Measurements from ENCODE around the gene GPD1. TPM values are rescaled to one million over a fixed set of nuclear protein-coding genes. Genes with fewer than 3 reads are reported as not detected.

The GPD1 gene
- total RNA-seq, 1 donor from 2014 or later, result not detected

- Mint-ChIP-seq H3K4me1 (ENCODE audit: low read depth) (peaks cover 10% of the 10 kb centered on the region), H3K9me3 (ENCODE audit: low read depth) (no peaks in the 10 kb centered on the region), H3K4me3 (ENCODE audit: unreplicated experiment) (no peak overlapping the region), H3K27ac (ENCODE audit: unreplicated experiment) (peak overlapping the region; percentile 32), H3K36me3 (ENCODE audit: low read depth) (no peaks in the 10 kb centered on the region), H3K27me3 (ENCODE audit: low read depth) (no peaks in the 10 kb centered on the region)
- TF ChIP-seq CTCF (IDR thresholded peaks at IDR 0.05), result peak; percentile 93
- no peak for DNase-seq (ENCODE audit: low spot score)
Observed at GRCh38 chr12:50074936-50075807, 28.6 kb upstream of the GPD1 start.

GRCh38 chr12:50075808-50076170 lies 28.0 kb upstream of the GPD1 start:
- H3K27ac Mint-ChIP-seq (ENCODE audit: unreplicated experiment), result no peak overlapping the region
- peaks cover 4% of the 10 kb centered on the region for H3K4me1 Mint-ChIP-seq (ENCODE audit: low read depth)
- no peak for TF ChIP-seq CTCF (IDR thresholded peaks at IDR 0.05)
- H3K9me3 Mint-ChIP-seq (ENCODE audit: low read depth), result no peaks in the 10 kb centered on the region
- DNase-seq (ENCODE audit: low spot score), result no peak
- H3K36me3 Mint-ChIP-seq (ENCODE audit: low read depth), result no peaks in the 10 kb centered on the region
- no peak overlapping the region for H3K4me3 Mint-ChIP-seq (ENCODE audit: unreplicated experiment)
- H3K27me3 Mint-ChIP-seq (ENCODE audit: low read depth), result no peaks in the 10 kb centered on the region

- DNase-seq (ENCODE audit: low spot score), result no peak
- TF ChIP-seq CTCF (IDR thresholded peaks at IDR 0.05), result no peak
- Mint-ChIP-seq H3K4me3 (ENCODE audit: unreplicated experiment) (no peak overlapping the region), H3K27ac (ENCODE audit: unreplicated experiment) (no peak overlapping the region), H3K9me3 (ENCODE audit: low read depth) (no peaks in the 10 kb centered on the region), H3K4me1 (ENCODE audit: low read depth) (peaks cover 2% of the 10 kb centered on the region), H3K36me3 (ENCODE audit: low read depth) (no peaks in the 10 kb centered on the region), H3K27me3 (ENCODE audit: low read depth) (no peaks in the 10 kb centered on the region)
Observed at GRCh38 chr12:50077099-50077498, 26.7 kb upstream of the GPD1 start.

GRCh38 chr12:50078281-50078680 lies 25.5 kb upstream of the GPD1 start:
- no peak overlapping the region for H3K27ac Mint-ChIP-seq (ENCODE audit: unreplicated experiment)
- H3K4me3 Mint-ChIP-seq (ENCODE audit: unreplicated experiment), result no peak overlapping the region
- no peaks in the 10 kb centered on the region for H3K27me3 Mint-ChIP-seq (ENCODE audit: low read depth)
- H3K36me3 Mint-ChIP-seq (ENCODE audit: low read depth), result no peaks in the 10 kb centered on the region
- no peak for TF ChIP-seq CTCF (IDR thresholded peaks at IDR 0.05)
- peaks cover 2% of the 10 kb centered on the region for H3K4me1 Mint-ChIP-seq (ENCODE audit: low read depth)
- DNase-seq (ENCODE audit: low spot score), result no peak
- H3K9me3 Mint-ChIP-seq (ENCODE audit: low read depth), result no peaks in the 10 kb centered on the region

GRCh38 chr12:50079771-50080170 lies 24.0 kb upstream of the GPD1 start:
- peaks cover 9% of the 10 kb centered on the region for H3K4me1 Mint-ChIP-seq (ENCODE audit: low read depth)
- H3K27ac Mint-ChIP-seq (ENCODE audit: unreplicated experiment), result no peak overlapping the region
- no peak for TF ChIP-seq CTCF (IDR thresholded peaks at IDR 0.05)
- no peaks in the 10 kb centered on the region for H3K27me3 Mint-ChIP-seq (ENCODE audit: low read depth)
- H3K4me3 Mint-ChIP-seq (ENCODE audit: unreplicated experiment), result no peak overlapping the region
- DNase-seq (ENCODE audit: low spot score), result peak; percentile 40
- no peaks in the 10 kb centered on the region for H3K36me3 Mint-ChIP-seq (ENCODE audit: low read depth)
- H3K9me3 Mint-ChIP-seq (ENCODE audit: low read depth), result no peaks in the 10 kb centered on the region

Measured in chondrocyte (in vitro differentiated cells).